HL-60/S4 treated with phorbol 12-myristate 13-acetate at 8.2 ng/mL for 4 days and 3 days (cell line): ENCODE measurements around the gene NF2.

ENCODE experiments used
- in situ Hi-C: fragments of 300-500 bp; cut with MboI; formaldehyde crosslinking; loops from 2 replicates; pipeline ENCODE4 v1.15.0; 2022; ENCODE audit warnings: low sequenced_read_pairs

Gene NF2

GRCh38 chr22:29718949-29719898 lies 115.8 kb downstream of the NF2 start:
- in situ Hi-C loops: no loop called here

GRCh38 chr22:29719899-29720645 lies 116.6 kb downstream of the NF2 start, which contains the start of gene CABP7:
CABP7 (plus strand) TSS chr22:29720003; CDS start chr22:29720425, 422 bp downstream.
- in situ Hi-C loops: no loop called here

- in situ Hi-C loops: no loop called here
Measured at GRCh38 chr22:29720811-29721323, 117.4 kb downstream of the NF2 start.

- in situ Hi-C loops: no loop called here
Measured at GRCh38 chr22:29722151-29722550, 118.7 kb downstream of the NF2 start.

- in situ Hi-C loops: no loop called here
Measured at GRCh38 chr22:29722587-29722986, 119.2 kb downstream of the NF2 start.

- in situ Hi-C loops: no loop called here
Measured at GRCh38 chr22:29723766-29724165, 120.3 kb downstream of the NF2 start.

- in situ Hi-C loops: no loop called here
Measured at GRCh38 chr22:29724843-29725242, 121.4 kb downstream of the NF2 start.

GRCh38 chr22:29726106-29726505 lies 122.7 kb downstream of the NF2 start:
- in situ Hi-C loops: no loop called here

- in situ Hi-C loops: no loop called here
Measured at GRCh38 chr22:29726512-29727130, 123.2 kb downstream of the NF2 start.

- in situ Hi-C loops: no loop called here
Measured at GRCh38 chr22:29727131-29727523, 123.7 kb downstream of the NF2 start.

- in situ Hi-C loops: no loop called here
Measured at GRCh38 chr22:29729161-29729560, 125.7 kb downstream of the NF2 start.

- in situ Hi-C loops: no loop called here
Measured at GRCh38 chr22:29731058-29731850, 127.8 kb downstream of the NF2 start.

- in situ Hi-C loops: no loop called here
Measured at GRCh38 chr22:29732883-29733282, 129.4 kb downstream of the NF2 start.

GRCh38 chr22:29733362-29734201 lies 130.1 kb downstream of the NF2 start:
- in situ Hi-C loops: no loop called here

- in situ Hi-C loops: no loop called here
Measured at GRCh38 chr22:29734406-29734805, 131.0 kb downstream of the NF2 start.

GRCh38 chr22:29734838-29735237 lies 131.4 kb downstream of the NF2 start:
- in situ Hi-C loops: no loop called here

- in situ Hi-C loops: no loop called here
Measured at GRCh38 chr22:29735416-29735815, 132.0 kb downstream of the NF2 start.

- in situ Hi-C loops: no loop called here
Measured at GRCh38 chr22:29737251-29738117, 134.1 kb downstream of the NF2 start.
